ENCODE results near the gene CFAP74. TPM values are rescaled to one million over a fixed set of nuclear protein-coding genes. Genes with fewer than 3 reads are reported as not detected.

The CFAP74 gene
- total and polyA plus RNA-seq, 9 of the 15 experiments (the other 6 are each of a cell fraction or from before 2014, with no cell fraction given): 0.03 to 0.15 (median 0.05) TPM; not detected in 6

- no peak for TF ChIP-seq ARID3A (IDR thresholded peaks at IDR 0.05; ENCODE audit: borderline replicate concordance, low read depth, low read length)
- no peak for TF ChIP-seq ZNF511 (CRISPR knock-in tag; IDR thresholded peaks at IDR 0.05)
- no peak for TF ChIP-seq CHAMP1 (IDR thresholded peaks at IDR 0.05)
- no peak for TF ChIP-seq ZNF354B (CRISPR knock-in tag; IDR thresholded peaks at IDR 0.05)
- TF ChIP-seq, protein P1, sequence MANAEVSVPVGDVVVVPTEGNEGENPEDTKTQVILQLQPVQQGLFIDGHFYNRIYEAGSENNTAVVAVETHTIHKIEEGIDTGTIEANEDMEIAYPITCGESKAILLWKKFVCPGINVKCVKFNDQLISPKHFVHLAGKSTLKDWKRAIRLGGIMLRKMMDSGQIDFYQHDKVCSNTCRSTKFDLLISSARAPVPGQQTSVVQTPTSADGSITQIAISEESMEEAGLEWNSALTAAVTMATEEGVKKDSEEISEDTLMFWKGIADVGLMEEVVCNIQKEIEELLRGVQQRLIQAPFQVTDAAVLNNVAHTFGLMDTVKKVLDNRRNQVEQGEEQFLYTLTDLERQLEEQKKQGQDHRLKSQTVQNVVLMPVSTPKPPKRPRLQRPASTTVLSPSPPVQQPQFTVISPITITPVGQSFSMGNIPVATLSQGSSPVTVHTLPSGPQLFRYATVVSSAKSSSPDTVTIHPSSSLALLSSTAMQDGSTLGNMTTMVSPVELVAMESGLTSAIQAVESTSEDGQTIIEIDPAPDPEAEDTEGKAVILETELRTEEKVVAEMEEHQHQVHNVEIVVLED (CRISPR knock-in tag; IDR thresholded peaks at IDR 0.05): peak; percentile 64
- TF ChIP-seq NR2C2 (CRISPR knock-in tag; IDR thresholded peaks at IDR 0.05): no peak
- TF ChIP-seq NR2C2 (tag; IDR thresholded peaks at IDR 0.05): no peak
- TF ChIP-seq ZNF133 (CRISPR knock-in tag; IDR thresholded peaks at IDR 0.05): no peak
- TF ChIP-seq ZEB2 (IDR thresholded peaks at IDR 0.05): no peak
- TF ChIP-seq, protein P2, sequence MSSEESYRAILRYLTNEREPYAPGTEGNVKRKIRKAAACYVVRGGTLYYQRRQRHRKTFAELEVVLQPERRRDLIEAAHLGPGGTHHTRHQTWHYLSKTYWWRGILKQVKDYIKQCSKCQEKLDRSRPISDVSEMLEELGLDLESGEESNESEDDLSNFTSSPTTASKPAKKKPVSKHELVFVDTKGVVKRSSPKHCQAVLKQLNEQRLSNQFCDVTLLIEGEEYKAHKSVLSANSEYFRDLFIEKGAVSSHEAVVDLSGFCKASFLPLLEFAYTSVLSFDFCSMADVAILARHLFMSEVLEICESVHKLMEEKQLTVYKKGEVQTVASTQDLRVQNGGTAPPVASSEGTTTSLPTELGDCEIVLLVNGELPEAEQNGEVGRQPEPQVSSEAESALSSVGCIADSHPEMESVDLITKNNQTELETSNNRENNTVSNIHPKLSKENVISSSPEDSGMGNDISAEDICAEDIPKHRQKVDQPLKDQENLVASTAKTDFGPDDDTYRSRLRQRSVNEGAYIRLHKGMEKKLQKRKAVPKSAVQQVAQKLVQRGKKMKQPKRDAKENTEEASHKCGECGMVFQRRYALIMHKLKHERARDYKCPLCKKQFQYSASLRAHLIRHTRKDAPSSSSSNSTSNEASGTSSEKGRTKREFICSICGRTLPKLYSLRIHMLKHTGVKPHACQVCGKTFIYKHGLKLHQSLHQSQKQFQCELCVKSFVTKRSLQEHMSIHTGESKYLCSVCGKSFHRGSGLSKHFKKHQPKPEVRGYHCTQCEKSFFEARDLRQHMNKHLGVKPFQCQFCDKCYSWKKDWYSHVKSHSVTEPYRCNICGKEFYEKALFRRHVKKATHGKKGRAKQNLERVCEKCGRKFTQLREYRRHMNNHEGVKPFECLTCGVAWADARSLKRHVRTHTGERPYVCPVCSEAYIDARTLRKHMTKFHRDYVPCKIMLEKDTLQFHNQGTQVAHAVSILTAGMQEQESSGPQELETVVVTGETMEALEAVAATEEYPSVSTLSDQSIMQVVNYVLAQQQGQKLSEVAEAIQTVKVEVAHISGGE (CRISPR knock-in tag; IDR thresholded peaks at IDR 0.05): no peak
- TF ChIP-seq ARID1B (IDR thresholded peaks at IDR 0.05): no peak
Observed at GRCh38 chr1:1919304-1920056, 84.1 kb downstream of the CFAP74 start (continued).
